Measurements from ENCODE around the gene NRSN2. TPM values are rescaled to one million over a fixed set of nuclear protein-coding genes. Genes with fewer than 3 reads are reported as not detected.

Gene NRSN2
- polyA plus RNA-seq, 1 of the 3 experiments (the other 2 are of a cell fraction): 146 TPM

- Histone ChIP-seq H3K4me3 (ENCODE audit: low read depth in 2 of 2, low read length in 1 of 2) (peak overlapping the region; percentile 93 to 98), H3K27me3 (ENCODE audit: insufficient read depth) (no peaks in the 10 kb centered on the region), H3K9me3 (no peaks in the 10 kb centered on the region), H3F3A (replicated peaks; ENCODE audit: insufficient read depth) (peaks cover 35% of the 10 kb centered on the region), H3K79me2 (ENCODE audit: insufficient read depth) (peaks cover 37% of the 10 kb centered on the region), H2AFZ (ENCODE audit: low read depth) (no peak overlapping the region), H3K9me2 (no peaks in the 10 kb centered on the region), H3K27ac (ENCODE audit: low read depth in 2 of 2, low read length in 1 of 2) (peak overlapping the region; percentile 54 to 96; a peak in 3 of 4 replicates), H3K36me3 (replicated peaks in 1 of 2; ENCODE audit: control insufficient read depth in 1 of 2, insufficient read depth in 2 of 2, low read length in 1 of 2) (peaks cover 7 to 18% of the 10 kb centered on the region in 2 experiments), H3K9ac (peak overlapping the region; percentile 86), H3K4me1 (ENCODE audit: control insufficient read depth in 1 of 2, insufficient read depth in 2 of 2, low read depth in 1 of 2, low read length in 1 of 2) (peaks cover 29 to 33% of the 10 kb centered on the region in 2 experiments; a peak in 3 of 4 replicates), H3K4me2 (peak overlapping the region; percentile 99), H4K20me1 (ENCODE audit: insufficient read depth) (peaks cover 46% of the 10 kb centered on the region)
- POLR2A ChIA-PET: interaction anchor here (4.7 kb wide), 1 partner anchor 19 kb away, joined by 39 read pairs; the partner anchor contains the start of gene NRSN2
- peak; percentile 95 for DNase-seq
- CTCF ChIA-PET: interaction anchor here (4.3 to 5.9 kb wide), 2 partner anchors 16 to 19 kb away, joined by 21 to 65 read pairs; partner anchors contain the start of gene NRSN2
- TF ChIP-seq PBX3 (IDR thresholded peaks at IDR 0.05) (0 out of 2 replicates have a peak, but pooled peaks have one; percentile 2), NRF1 (IDR thresholded peaks at IDR 0.05; ENCODE audit: low read depth, low read length) (peak; percentile 83), MEF2A (IDR thresholded peaks at IDR 0.05; ENCODE audit: borderline replicate concordance, low read depth) (no peak), RFX5 (IDR thresholded peaks at IDR 0.05; ENCODE audit: low read length) (peak; percentile 74), MAX (IDR thresholded peaks at IDR 0.05; ENCODE audit: low read depth) (peak; percentile 86; the same call in 1 of the 2 replicates), USF1 (IDR thresholded peaks at IDR 0.05; ENCODE audit: borderline replicate concordance, low read depth) (peak; percentile 8; the same call in 1 of the 2 replicates), CHD2 (IDR thresholded peaks at IDR 0.05; ENCODE audit: low read length, partially characterized antibody) (peak; percentile 92), EP300 (IDR thresholded peaks at IDR 0.05; ENCODE audit: borderline replicate concordance in 1 of 2, low read depth in 1 of 2, low read length in 1 of 2) (peak in 1 of 2 experiments; percentile 39; a peak in 2 of 4 replicates), TAF1 (IDR thresholded peaks at IDR 0.05; ENCODE audit: borderline replicate concordance, low read depth, low read length) (0 out of 2 replicates have a peak, but pooled peaks have one; percentile 15), SMC3 (IDR thresholded peaks at IDR 0.05; ENCODE audit: low read depth, low read length) (no peak), TCF12 (IDR thresholded peaks at IDR 0.05) (peak; percentile 36; the same call in 1 of the 2 replicates), FOXJ3 (CRISPR knock-in tag; IDR thresholded peaks at IDR 0.05) (no peak), MXI1 (IDR thresholded peaks at IDR 0.05; ENCODE audit: low read depth, low read length) (peak; percentile 81; the same call in 1 of the 2 replicates)
- 5% methylated on average over 37 of the region's 47 CpGs for WGBS (ENCODE audit: low lambda C conversion rate)
Measured at GRCh38 chr20:327186-328026, 19.5 kb upstream of the NRSN2 start.
